Activated CD4-positive, alpha-beta T cell treated with anti-CD3 and anti-CD28 coated beads, Interleukin-10, Interleukin-2, amounts not matched to agents 100 ng/mL and 50 ng/mL, durations not matched to agents 16 hours and 8 hours (primary cell): ENCODE results near the gene ANTKMT.
"Not testable (repeated sequence)": the region's sequence is repeated elsewhere in the genome, so short reads cannot be mapped to it uniquely, and the experiment has no call there.

ENCODE experiments used
- DNase-seq: peaks from one replicate; pipeline ENCODE4 v3.0.0-alpha.2; 2020

ANTKMT gene

GRCh38 chr16:681746-682427 lies 39.1 kb upstream of the ANTKMT start:
- no peak for DNase-seq

- no peak for DNase-seq
These were observed 38.2 kb upstream of the ANTKMT start for GRCh38 chr16:682493-683395.

DNA sequence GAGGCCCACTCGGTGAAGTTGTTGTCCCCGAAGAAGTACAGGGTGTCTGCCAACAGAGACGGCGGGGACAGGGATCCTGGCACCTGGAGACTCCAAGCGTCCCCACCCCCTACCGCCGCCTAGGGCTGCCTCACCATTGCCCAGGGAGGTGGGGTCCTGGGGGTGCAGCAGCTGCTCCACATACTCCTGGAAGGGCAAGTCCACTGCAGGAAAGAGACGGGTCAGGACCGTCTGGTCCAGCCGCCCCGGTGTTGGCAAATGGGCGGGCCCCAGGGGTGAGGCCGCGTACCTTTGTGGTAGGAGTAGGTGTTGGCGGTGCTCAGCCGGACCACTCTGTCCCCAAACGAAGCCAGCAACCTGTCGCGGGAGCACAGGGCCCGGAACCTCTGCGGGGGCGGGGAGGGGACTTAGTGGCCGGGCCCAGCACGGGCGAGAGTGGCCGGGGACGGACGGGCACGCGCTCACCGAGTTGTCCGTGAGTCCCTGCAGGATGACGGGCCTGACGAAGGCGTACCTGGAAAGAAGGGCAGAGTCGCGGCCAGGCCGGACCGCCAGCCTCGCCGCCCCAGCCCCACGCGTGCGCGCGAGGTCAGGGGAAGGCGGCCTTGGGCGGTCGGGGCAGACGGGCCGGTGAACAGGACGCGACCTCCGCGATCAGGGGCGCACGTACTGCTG lies 37.4 kb upstream of the ANTKMT start:
- DNase-seq = no peak

DNA sequence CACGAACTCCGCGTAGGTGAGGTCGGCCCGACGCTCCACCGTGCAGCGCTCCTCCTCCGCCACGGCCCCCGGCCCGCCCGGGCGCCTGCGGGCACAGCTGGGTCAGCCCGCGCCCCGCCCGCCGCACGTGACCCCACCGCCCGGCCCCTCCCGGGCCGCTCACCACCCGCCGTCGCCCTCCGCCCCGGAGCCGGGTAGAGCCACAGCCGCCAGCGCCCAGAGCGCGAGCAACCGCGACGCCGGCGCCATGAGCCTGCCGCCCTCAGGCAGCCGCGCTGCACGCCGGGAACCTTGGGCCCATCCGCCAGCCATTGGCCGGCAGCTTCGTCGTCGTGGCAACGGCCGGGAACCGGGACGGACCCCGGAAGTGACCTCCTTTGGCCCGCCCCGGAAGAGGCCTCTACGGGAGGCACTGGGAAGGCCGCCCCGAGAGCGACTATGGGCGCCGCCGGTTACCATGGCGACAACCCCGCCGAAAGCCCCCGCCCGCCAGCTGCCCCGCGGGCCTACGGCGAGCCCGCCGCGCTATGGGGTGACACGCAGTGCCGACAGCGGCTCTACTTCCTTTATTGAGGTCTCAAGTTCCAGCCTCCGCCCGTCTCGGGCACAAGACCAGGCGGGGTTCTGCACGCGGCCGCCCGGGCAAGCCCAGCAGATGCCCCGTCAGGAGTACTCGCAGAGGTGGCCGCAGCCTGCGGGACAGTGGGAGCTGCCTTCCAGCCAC lies 36.7 kb upstream of the ANTKMT start, which contains the start of gene JMJD8:
JMJD8 (minus strand) TSS at position 264 of the 724 bp plus-strand sequence; CDS start at position 249, 15 bp downstream.
- peak; percentile 99 for DNase-seq

DNA sequence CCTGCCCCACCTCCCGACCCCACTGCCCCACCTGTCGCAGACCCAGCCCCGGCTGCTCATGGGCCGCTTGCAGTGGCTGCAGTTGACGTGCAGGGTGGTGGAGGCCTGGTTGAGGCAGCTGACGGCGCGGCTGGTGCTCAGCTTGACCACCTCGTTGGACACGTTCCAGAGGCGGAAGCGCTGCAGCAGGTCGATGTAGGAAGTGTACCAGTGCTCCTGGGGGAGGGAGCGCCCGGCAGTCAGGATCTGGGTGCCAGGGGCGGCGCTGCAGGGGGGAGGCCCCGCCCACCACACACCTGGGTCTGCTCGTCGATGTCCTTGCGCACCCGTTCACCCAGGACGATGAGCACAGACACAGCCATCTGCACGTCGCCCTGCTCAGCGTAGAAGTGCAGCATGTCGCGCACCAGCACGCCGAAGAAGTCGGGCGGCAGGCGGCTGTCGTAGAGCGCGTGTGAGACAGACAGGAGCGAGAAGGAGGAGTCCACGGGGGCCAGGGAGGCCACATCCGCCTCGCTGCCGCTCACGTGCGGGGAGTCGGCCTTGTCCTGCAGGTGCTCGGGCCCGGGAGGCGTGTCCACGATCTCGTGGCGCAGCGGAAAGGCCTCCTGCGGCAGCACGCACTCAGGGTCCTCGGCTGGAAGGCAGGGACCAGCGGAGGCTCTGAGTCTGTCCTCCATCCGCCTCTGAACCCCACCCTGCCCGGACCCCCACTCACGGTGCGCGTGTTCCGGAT lies 35.8 kb upstream of the ANTKMT start:
- DNase-seq = no peak

DNA sequence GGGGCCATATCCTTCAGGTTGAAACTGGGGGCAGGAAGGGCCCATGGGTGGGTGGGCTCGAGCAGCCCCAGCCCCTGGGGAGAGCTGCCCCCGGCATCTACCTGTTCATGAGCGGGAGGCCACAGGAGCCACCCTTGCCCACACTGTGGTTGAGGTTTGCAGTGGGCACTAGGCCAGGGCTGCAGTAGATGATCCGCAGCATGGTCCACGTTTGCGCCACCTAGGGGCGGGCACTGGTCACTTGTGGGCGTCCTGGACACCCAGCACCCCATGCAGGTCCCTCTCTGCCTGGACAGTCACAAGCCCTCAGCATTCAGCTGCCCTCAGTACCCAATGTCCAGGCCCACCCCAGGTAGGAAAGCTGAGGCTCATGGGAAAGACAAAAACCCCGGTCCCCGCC lies 35.0 kb upstream of the ANTKMT start:
- DNase-seq = no peak

DNA sequence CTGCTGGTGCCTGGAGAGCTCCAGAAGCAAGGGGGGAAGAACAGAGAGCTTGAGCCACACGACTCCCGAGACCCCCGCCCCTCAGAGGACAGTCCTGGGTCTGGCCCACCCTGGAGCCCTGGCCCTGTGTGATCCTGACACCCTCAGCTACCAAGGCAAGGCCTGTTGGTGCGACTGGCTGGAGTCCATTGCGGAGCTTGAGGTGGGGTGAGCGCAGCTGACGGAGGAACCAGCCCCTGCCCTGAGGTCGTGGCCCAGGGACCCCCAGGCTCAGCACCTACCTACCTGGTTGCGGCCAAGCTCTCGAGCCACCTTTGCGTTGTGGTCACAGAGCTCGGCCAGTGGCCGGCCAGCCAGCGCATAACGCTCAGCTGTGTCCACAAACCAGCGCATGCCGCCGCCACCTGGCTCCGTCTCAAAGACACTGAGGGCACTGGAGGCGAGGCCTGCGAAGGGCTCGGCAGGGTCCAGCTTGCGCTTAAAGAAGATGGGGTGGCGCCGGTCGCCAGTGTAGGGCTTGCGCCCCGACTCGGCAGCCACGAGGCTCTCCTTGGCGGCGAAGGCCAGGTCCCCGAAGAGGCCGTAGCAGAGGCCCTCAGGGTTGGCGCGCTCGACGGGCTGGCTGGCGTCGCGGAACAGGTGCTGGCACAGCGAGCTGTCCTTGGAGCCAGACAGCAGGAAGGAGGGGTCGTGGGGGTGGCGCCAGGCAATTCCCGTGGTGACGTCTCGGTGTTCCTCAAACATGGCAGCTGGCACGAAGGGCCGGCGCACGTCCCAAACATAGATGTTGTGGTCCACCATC lies 34.3 kb upstream of the ANTKMT start:
- no peak for DNase-seq

DNA sequence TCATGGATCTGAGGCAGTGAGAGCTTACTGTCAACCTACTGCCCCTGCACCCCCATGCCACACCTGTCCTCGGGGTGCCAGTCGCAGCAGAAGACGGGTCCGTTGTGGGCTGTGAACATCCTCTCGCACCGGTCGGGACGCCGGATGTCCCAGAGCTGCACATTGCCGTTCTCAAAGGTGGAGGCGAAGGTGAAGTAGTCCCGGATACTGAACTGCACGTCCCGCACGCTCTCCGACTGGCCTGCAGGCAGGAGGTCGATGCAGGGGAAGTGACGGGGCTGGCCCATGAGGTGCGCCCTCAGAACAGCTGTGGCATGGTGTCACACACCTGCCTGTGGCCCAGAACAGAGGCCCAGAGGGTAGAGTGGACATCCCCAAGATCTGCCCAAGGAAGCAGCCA lies 33.4 kb upstream of the ANTKMT start:
- no peak for DNase-seq

DNA sequence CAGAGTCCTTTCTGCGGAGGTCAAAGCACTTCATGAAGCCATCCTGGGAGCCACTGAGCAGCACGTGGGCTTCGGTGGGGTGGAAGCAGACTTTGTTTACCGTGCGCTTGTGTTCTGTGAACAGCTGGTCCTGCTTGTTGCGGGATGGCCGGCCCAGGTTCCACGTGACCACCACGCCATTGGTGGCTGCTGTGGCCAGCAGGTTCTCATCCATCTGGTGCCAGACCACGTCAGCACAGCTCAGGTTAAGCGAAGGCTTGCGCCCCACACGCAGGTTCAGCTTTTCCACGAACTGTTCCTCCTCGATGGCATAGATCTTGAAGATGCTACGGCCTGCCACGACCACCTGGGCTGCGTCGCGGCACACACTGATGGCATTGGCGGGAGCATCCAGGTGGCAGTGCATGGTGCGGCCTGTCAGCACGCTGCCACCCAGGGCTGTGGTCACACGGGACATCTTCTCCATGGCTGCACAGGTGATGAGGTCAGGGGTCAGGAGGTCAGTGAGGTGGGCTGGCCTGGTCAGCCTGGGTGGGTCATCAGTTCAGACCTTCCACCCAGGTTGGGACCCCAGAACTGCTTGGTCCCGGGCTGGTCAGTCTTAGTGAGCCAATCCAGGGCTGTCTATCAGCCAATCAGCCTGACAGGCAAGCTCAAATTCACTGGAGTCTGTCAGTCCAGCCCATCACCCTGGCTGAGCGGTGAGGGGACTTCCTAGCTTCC lies 31.6 kb upstream of the ANTKMT start:
- no peak for DNase-seq

DNA sequence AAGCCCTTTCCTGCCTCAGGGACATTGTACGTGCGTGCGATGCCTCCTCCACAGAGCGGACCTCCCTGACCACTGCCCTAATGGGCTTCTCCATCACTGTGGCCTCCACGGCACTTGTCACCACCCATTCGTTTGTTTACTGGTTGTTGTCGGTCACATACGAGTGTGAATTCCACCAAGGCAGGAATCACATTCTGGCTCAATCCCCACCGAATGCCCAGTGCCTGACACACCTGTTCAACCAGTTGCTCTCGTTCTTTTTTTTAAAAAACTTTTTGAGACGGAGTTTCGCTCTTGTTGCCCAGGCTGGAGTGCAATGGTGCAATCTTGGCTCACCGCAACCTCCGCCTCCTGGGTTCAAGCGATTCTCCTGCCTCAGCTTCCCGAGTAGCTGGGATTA lies 29.7 kb upstream of the ANTKMT start:
- DNase-seq = not testable (repeated sequence)

GRCh38 chr16:692356-693108 lies 28.4 kb upstream of the ANTKMT start:
- no peak for DNase-seq

GRCh38 chr16:693364-693763 lies 27.6 kb upstream of the ANTKMT start:
- no peak for DNase-seq

GRCh38 chr16:693766-694165 lies 27.2 kb upstream of the ANTKMT start:
- no peak for DNase-seq

GRCh38 chr16:694187-694862 lies 26.6 kb upstream of the ANTKMT start:
- DNase-seq = no peak

DNA sequence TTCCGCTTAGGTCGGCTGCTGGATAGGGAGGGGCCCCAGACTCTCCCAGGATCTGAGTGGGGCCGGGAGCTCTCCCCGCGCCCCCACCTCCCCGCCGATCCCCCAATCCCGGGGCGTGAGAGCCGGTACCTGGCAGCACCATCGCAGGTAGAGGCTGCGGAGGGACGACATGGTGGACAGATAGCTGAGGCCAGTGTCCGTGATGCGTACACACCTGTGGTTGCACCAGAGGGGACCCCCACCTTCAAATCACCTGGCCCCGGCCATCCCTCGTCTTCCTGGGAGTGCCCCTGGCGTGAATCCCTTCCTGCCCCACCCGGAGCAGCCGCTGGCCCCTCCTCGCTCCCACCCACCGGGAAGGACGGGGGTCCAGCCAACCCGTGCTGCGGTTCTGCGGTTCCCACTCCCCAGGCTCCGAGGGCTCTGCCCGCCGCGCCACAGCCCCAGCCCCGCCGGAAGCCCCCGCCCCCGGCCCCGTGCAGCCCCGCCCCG lies 26.0 kb upstream of the ANTKMT start:
- DNase-seq = no peak

GRCh38 chr16:695355-696089 lies 25.4 kb upstream of the ANTKMT start:
- DNase-seq = peak; percentile 76

- DNase-seq = no peak
These were observed 21.9 kb upstream of the ANTKMT start for GRCh38 chr16:698911-699671.
